HuH-7.5 (cell line): ENCODE data around the gene FYN.
"Not testable (repeated sequence)": the region's sequence is repeated elsewhere in the genome, so short reads cannot be mapped to it uniquely, and the experiment has no call there.

Experiments
- DNase-seq: peaks from one replicate; pipeline ENCODE4 v3.0.0; 2011; ENCODE audit warnings: low spot score

The FYN gene

DNA sequence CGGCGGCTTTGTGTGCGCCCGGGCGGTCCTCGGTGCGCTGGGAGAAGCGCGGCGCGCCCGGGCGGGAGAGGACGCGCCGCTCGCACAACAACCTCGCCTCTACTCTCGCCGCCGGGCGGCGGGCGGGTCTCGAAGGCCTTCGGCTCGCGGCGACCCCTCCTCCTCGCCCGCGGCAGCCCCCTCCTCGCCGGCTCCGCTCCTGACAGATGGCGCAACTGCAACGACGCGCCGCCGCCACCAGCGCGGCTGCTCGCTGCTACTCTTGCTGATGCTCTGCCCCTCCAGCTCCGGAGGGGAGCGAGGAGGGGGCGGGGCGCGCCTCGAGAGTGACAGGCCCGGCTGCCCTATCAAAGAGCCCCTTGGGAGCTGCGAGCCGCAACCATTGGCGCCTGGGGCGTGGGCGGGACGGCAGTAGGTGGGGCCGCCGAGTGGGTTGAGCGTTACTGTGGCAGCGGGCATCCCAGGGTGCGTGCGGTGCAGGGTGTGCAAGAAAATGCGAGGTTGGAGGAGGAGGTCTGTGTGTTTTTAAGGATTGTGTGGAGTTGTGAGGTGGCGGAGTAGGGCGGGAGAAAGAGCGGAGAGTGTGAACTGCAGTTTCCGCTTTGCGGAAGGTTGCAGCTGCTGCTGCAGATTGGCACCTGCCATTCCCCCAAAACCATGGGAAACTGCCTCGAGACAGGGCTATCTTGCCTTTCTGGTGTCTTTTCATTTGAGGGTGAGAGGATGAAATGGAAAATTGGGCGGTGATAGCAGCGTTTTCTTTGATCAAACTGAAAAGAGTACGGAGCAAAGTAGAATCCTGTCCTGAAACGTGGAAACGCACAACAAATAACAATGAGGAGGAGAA is at the start of gene FYN:
Gene FYN (minus strand): TSS at position 275 of the 847 bp plus-strand sequence. CDS start 153,401 bp downstream, outside the sequence.
- peak; percentile 99 for DNase-seq

DNA sequence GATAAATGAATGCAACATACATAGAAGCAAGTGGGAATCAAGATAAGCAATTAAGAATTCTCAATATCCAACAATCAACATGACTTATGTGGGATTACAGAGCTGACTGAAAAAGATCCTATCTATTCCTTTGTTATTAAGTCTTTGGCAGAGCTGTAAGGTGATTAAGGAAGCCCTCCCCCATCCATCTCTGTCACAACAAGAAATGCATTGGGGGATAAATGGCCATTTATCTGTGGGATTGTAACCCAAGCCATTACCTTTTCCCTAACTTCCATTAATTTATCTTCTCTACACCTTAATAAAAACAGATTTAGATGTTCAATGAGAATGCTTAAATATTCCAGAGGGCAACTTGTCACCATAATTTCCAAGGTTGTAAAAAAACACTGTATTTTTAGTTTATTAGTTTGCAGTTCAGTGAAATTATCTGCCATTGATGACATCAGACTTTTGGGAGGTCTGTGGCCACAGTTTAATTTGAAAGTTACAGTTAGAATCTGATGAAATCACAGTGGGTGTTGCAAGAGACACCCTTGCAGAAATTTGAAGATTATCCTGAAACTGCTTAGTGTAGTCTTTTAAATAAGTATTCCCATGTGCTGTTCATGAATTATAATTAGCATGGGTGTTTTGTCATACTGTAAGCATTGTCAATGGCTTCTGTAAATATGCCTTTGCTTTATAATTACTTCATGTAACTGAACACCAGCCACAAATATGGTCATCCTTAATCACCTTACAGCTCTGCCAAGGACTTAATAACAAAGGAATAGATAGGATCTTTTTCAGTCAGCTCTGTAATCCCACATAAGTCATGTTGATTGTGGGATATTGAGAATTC is 49.4 kb upstream of the FYN start:
- no peak for DNase-seq

DNA sequence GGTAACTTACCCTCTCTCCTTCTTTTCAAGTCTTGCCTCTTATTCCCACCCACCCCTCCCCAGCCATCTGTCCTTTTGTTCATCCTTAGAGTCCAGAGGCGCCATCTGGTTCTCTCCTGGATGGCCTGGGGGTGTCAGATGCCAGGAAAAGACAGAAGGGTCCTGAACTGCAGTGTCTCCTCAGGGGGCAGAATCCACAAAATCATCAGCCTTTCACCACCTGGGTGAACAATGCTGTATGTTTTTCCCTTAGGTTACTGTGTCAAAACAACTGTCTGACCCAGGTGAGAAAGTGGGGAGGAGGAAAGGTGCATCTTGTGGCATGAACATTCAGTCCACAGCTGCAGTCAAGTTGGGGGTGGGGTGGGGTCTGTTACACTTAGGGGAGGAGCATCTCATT is 47.9 kb upstream of the FYN start:
- no peak for DNase-seq

DNA sequence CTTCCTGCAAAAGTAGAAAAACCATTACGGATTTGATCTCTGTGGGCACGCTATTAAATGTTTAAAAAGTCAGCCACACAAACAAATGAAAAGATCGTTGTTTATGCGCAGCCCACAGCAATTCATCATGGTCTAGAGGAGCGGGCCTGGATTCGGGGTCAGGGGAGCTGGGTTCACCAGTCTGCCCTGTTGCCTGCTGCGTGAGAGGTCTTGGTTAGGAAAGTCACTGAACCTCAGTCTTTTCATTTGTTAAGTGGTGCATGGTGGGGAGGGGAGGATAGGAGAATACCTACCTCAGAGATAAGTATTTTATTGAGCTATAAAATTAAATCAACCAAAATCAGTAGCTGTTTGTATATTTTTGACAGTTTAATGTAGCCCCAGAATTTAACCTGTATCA is 47.3 kb upstream of the FYN start:
- no peak for DNase-seq

DNA sequence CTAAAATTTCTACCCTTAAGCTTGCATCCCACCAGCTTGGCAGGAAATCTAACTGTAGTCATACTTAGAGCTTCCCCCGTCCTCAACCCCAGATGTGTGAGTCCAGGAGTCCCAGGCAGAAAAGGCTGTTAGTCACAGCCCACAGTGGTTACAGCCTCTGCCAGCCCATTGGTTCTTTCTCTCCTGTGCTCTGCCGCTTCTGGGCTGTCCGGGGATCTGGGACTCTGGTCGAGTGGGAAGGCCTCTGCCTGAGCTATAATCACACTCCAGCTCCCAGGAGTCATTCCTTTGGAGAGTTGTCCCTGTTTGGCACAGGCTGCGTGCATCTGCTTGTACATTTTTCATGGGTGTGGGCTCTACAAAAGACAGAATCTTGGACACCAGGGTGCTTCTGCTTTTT is 45.6 kb upstream of the FYN start:
- DNase-seq: no peak

DNA sequence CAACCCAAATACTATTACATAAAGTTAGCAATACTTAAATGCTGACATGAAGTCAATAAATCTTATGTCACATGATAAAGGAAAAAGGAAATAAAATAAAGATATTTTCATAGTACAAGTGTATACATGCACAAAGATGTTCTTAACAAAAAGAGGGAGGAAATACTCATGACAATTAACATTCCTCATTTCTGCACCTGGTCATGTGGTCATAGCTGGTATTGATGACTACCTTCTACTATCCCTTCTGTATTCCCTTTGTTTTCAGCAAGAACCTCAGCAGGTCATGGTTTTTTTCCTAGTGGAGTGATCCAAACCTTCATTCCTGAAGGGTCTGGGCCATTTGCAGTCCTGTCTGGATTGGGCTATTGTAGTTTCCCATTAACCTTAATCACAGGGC is 43.5 kb upstream of the FYN start:
- no peak for DNase-seq

DNA sequence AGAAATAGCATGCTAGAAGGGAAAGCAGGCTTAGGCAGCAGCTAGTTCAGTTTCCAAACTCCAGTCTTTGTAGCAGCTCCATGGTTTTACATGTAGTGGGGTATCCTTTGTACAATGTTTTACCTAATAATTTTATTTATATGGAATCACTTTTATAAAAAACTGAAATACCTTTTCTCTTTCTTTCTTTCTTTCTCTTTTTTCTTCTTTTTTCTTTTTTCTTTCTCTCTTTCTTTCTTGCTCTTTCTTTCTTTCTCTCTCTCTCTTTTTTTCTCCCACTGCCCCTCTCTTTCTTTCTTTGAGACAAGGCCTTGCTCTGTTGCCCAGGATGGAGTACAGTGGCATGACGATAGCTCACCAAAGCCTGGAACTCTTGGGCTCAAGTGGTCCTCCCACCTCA is 41.4 kb upstream of the FYN start:
- no peak for DNase-seq

DNA sequence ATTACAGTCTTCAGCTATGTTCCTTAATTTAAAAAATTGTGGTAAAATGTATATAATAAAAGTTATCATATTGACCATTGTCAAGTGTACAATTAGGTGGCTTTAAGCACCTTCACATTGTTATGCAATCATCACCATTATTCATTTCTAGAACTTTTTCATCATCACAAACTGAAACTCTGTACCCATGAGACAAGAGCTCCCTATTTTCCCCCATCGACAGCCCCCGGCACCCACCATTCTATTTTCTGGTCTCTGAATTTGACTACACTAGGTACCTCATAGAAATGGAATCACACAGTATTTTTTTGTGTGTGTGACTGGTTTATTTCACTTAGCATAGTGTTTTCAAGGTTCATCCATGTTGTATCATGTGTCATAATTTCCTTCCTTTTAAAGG is 39.7 kb upstream of the FYN start:
- DNase-seq: no peak

DNA sequence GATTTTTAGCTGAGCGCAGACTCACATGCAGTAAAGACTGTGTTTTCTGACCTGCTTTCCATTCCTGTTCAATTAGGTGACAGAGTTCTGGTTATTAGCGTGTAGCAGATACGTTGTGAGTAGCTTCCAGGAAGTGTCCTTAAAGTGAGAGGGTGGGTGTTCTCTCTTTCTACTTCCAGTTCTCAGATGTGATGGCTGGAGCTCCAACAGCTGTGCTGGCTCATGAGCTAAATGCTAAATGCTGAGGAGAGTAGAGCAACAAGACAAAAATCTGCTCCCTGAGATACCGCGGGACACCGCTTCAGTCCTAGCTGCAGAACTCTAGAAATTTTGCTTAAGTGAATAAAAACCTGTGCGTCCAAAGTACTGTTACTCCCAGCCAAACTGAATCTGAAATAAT is 38.2 kb upstream of the FYN start:
- DNase-seq: no peak

DNA sequence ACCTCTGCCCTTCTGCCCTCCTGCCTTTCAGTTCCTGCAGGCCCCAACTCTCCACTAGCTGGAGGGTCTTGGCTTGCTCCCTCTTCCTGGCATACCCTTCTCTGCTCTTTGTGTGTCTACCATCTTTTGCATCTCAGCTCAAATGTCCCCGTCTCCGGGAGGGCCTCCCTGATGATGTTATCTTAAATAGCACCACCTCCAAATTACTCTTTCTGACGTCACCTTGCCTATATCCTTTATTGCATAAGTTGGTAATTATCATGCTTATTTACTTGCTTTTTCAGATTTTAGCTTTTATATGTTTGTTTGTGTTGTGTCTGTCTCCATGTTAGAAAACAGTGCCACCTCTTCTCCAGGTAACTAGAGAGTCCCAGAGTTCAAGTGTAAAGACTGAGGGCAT is 36.0 kb upstream of the FYN start:
- no peak for DNase-seq

DNA sequence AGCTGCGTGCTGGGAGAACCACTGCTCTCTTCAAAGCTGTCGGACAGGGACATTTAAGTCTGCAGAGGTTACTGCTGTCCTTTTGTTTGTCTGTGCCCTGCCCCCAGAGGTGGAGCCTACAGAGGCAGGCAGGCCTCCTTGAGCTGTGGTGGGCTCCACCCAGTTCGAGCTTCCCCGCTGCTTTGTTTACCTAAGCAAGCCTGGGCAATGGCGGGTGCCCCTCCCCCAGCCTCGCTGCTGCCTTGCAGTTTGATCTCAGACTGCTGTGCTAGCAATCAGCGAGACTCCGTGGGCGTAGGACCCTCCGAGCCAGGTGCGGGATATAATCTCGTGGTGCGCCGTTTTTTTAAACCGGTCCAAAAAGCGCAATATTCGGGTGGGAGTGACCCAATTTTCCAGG is 35.1 kb upstream of the FYN start:
- DNase-seq: not testable (repeated sequence)

DNA sequence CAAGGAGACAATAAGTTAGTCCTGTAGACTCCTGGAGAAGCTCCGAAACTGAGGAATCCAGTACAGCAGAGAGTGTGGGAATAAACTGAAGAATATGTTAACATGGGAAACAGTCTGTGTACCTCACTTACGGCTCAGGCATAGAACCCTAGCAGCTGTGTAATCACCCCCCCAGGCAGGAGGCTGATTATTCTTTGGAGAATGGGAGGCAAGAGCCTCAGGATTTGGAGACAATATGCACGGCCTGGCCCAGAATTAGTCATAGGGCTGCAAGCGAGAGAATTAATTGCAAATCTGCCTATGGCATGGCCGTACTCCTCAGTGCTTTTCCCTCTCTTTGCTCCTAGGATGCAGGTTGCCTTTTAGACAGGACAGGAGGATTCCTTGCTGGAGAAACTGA is 27.5 kb upstream of the FYN start:
- DNase-seq: no peak

DNA sequence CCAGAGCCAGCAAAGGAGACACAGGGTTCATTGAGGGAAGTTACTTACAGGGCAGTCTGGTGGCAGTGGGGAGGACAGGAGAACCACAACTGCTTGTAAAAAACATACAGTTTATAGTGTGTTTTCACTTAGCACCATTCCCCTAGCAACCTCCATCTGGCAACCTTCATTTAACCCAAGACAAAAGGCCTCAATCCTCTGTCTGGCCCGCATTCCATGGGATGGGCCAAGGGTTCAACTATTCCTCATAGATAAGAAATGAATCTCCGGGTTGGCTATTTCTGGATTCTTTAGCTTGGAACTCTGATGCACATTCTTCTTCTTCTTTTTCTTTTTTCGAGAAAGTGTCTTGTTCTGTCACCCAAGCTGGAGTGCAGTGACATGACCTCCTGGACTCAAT is 26.3 kb upstream of the FYN start:
- no peak for DNase-seq

DNA sequence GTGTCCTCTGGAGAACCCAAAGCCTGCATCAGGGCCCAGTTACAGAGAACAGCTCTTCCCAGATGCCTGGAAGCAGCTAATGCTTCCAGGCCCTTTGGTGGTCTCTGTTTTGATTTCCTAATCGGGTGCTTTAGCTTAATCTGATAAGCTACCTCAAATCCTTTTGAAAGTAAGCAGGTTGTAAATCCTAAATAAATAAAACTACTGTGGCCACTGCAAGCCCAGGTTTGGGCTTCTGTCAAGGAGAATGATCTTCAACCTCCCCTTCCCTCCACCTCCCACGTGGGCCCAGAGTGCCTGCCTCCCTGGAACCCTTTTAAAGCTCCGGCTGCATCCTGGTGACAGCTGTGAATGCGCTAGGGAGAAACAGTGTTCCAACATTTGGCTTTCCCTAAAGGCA is 25.2 kb upstream of the FYN start:
- no peak for DNase-seq

DNA sequence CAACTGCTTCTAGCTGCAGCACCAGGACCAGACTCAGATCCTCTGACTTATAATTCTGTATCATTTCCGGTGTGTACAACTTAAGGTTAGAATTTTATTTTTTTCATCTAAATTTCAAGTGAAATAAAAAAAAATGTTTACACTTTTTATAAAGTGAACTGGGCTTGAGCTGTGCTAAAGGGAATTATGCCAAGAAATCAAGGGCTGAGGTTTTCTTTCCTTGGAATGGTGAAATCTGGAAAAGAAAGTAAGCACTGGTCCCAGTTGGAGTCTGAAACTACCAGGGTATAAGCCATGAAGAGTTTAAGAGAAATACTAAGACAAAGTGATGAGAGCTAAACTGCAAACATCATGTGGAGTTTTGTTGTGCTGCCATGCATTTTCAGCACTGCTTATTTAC is 21.7 kb upstream of the FYN start:
- DNase-seq: no peak

DNA sequence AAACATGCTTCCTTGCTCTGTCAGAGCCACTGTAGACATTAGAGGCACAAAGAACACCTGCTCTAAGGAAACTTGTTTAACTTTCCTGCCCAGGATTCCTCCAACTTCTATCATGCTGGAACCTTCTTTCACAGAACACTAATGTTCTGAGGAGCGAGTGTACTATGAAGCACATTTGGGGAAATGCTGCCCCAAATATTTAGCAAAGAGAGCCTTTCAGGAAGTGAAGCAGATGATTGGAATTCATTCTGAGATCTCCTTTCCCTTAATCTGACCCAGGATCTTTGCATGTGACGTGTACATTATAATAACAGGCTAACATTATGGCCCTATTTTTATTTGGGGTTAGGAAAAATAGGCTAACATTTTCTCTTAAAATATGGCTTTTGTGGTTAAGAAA is 21.0 kb upstream of the FYN start:
- DNase-seq: no peak

DNA sequence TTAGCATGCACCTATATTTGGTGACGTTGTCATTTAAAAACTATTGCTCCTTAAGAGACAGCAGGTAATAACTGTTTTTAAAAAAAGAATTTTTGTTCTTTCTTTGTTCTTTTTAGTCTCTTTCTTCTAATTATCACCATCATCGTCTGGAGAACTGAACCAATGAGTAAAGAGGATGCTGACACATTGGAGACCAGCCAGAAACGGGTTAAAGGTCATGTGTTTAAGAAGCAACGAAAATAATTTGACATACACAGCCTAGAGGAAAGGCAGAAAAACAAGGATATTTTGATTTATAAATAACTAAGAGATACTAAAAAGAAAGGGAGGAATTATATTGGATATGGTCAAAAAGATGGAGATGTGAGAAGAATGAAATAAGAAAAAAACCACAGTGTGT is 19.2 kb upstream of the FYN start:
- DNase-seq: no peak

DNA sequence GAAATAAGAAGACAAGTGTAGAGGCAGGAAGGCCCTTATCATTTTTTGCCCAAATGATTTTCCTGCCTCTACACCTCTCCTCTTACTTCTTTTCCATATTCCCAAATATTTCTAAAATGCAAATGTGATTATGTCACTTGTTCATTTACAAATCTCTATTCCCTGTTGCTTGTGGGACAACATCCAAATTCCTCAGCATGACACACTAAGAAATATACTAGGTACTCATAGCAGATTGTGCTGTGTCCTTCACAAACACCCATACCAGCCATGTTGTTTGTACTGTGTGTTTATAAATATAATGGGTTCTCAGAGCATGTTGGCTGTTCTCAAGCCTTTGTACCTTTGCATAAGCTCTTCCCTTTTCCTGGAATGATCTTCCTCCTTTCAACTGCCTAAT is 17.7 kb upstream of the FYN start:
- DNase-seq: no peak

DNA sequence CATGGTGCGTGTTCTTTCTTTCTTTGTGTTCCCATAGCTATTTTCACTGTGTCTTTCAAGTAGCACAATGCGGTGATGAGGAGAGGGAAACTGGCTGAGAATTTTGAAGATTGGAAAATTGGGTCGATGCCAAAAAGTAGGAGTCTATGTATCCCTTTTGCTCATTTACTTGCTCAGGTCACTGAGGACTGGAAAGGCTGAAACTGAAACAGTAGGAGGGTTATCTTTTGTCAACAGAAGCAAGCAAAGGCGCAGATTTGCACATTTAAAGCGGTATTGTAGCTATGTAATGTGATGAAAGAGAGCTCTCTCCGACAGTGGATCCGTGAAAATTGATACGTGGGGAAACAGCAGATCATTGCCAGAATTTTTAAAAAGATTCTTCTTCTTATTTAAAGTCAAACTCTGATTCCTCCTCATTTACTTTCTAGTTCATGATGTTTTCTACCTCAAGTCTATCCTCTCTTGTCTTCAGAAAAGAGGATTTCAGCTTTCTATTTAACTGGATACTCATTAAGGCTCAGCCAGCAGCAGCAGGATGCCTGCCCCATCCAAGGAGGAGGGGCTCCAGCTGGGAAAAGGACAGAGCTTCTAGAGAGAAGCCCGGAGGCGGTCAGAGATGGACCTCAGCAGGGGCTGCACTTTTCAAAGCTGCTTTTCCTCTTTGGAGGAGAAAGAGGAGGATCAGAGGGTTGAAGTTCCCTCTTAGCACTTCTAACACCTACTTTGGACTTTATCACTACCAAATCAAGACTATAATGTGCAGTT is 15.9 kb upstream of the FYN start:
- DNase-seq: peak; percentile 20

DNA sequence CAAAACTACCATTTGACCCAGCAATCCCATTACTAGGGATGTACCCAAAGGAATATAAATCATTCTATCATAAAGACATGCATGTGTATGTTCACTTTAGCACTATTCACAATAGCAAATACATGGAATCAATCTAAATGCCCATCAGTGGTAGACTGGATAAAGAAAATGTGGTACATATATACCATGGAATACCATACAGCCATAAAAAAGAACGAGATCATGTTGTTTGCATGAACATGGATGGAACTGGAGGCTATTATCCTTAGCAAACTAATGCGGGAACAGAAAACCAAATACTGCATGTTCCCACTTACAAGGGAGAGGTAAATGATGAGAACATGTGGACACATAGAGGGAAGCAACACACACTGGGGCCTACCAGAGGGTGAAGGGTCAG is 13.5 kb upstream of the FYN start:
- not testable (repeated sequence) for DNase-seq

DNA sequence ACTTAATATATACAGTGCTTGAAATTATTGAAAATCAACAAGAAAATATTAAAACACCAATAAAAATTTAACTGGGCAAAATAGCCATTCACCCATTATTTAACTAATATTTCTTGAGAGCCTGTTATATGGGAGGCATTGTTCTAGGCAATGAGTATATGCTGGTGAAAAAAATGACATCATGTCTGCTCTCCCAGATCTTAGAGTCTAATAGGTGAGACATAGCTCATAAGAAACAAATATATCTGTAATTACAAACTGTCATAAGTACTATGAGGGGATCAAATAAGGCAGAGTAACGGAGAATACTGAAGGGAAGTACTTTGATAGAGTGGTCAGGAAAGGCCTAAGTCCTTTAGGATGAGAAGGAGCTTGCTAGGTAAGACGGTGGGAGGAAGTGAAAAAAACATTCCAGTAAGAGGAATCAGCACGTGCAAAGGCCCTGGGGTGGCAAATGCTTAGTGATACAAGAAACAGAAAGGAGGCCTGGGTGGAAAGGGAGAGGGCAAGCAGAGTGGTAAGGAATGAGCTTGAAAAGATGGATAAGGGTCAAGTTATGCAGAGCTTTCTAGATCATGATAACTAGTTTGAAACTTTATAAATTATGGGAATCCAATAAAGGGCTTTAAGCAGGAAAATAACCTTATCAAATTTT is 12.2 kb upstream of the FYN start:
- no peak for DNase-seq

DNA sequence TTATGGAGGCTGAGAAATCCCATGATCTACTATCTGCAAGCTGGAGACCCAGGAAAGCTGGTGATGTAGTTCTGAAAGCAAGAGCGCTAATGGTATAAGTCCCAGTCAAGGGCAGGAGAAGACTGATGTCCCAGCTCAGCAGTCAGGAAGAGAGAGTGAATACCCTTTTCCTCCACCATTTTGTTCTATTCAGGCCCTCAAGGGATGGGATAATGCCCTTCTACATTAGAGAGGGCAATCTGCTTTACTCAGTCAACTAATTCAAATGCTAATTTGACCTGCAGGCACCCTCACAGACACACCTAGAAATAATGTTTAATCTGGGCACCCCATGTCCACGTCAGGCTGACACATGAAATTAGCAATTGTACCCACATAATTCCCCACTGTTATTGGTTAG is 10.8 kb upstream of the FYN start:
- DNase-seq: no peak
